Fibroblast of villous mesenchyme (primary cell): ENCODE measurements around the gene RILPL1. TPM values are rescaled to one million over a fixed set of nuclear protein-coding genes. Genes with fewer than 3 reads are reported as not detected.
"Not testable (repeated sequence)": the region's sequence is repeated elsewhere in the genome, so short reads cannot be mapped to it uniquely, and the experiment has no call there.

ENCODE experiments used
- DNase-seq: peaks from one replicate; pipeline ENCODE4 v3.0.0-alpha.2; 2010; ENCODE audit warnings: low read depth
- H3K4me3 ChIP-seq: 2 replicates; pipeline ENCODE4 v1.5.1; 2011; ENCODE audit warnings: low read depth, mild to moderate bottlenecking, low read length
- CTCF ChIP-seq: IDR thresholded peaks from 2 replicates; pipeline ENCODE4 v1.5.1; 2012; ENCODE audit warnings: low read depth, mild to moderate bottlenecking, low read length; ENCODE audit not compliant: insufficient read depth
- total RNA-seq: library from RNA; depleted of rRNA; stranded (reverse); fragments of >200 nt; gene quantifications from 2 replicates; pipeline ENCODE4 v1.2.3, GENCODE V29; 2012

Gene RILPL1
- total RNA-seq, 1 donor: 13.4 TPM

GRCh38 chr12:123483602-123484248 is 49.8 kb downstream of the RILPL1 start:
- no peak overlapping the region for H3K4me3 ChIP-seq
- no peak for TF ChIP-seq CTCF
- no peak for DNase-seq

GRCh38 chr12:123482876-123483275 is 50.6 kb downstream of the RILPL1 start:
- no peak for TF ChIP-seq CTCF
- no peak for DNase-seq
- no peak overlapping the region for H3K4me3 ChIP-seq

GRCh38 chr12:123481251-123481650 is 52.3 kb downstream of the RILPL1 start:
- DNase-seq, H3K4me3 ChIP-seq: not testable (repeated sequence)

- H3K4me3 ChIP-seq: no peak overlapping the region
These were observed 53.9 kb downstream of the RILPL1 start for GRCh38 chr12:123479442-123480180.

GRCh38 chr12:123478762-123479161 is 54.8 kb downstream of the RILPL1 start:
- H3K4me3 ChIP-seq: no peak overlapping the region
- no peak for DNase-seq
- no peak for TF ChIP-seq CTCF

More at GRCh38 chr12:123479442-123480180, 53.9 kb downstream of the RILPL1 start:
- TF ChIP-seq CTCF: no peak
- no peak for DNase-seq

GRCh38 chr12:123478069-123478468 is 55.5 kb downstream of the RILPL1 start:
- no peak overlapping the region for H3K4me3 ChIP-seq
- no peak for DNase-seq
- no peak for TF ChIP-seq CTCF

- H3K4me3 ChIP-seq: no peak overlapping the region
- DNase-seq: no peak
- no peak for TF ChIP-seq CTCF
These were observed 58.2 kb downstream of the RILPL1 start for GRCh38 chr12:123475246-123475703.
